MV-4-11 (cell line): ENCODE results near the gene KLHL29.
A peak's percentile ranks its signal among the peaks of the same experiment; 100 is the strongest.

Experiments used
- DNase-seq: peaks from one replicate; lab custom pipeline; 2025; lab: John Stamatoyannopoulos, UW

KLHL29 gene

GRCh38 chr2:23532391-23533337 lies 147.7 kb downstream of the KLHL29 start:
- DNase-seq = peak; percentile 29

- DNase-seq = no peak
Observed at GRCh38 chr2:23533338-23533695, 148.3 kb downstream of the KLHL29 start.

GRCh38 chr2:23534771-23535170 lies 149.8 kb downstream of the KLHL29 start:
- DNase-seq = no peak

GRCh38 chr2:23536326-23536725 lies 151.3 kb downstream of the KLHL29 start:
- no peak for DNase-seq

GRCh38 chr2:23537991-23538390 lies 153.0 kb downstream of the KLHL29 start:
- no peak for DNase-seq

GRCh38 chr2:23538566-23538965 lies 153.6 kb downstream of the KLHL29 start:
- no peak for DNase-seq

- no peak for DNase-seq
Observed at GRCh38 chr2:23540804-23541360, 155.9 kb downstream of the KLHL29 start.

- no peak for DNase-seq
Observed at GRCh38 chr2:23541503-23542229, 156.7 kb downstream of the KLHL29 start.

- no peak for DNase-seq
Observed at GRCh38 chr2:23542230-23542789, 157.3 kb downstream of the KLHL29 start.

- DNase-seq = no peak
Observed at GRCh38 chr2:23543302-23543701, 158.3 kb downstream of the KLHL29 start.

- no peak for DNase-seq
Observed at GRCh38 chr2:23543728-23544127, 158.7 kb downstream of the KLHL29 start.

- DNase-seq = no peak
Observed at GRCh38 chr2:23544589-23545295, 159.8 kb downstream of the KLHL29 start.

GRCh38 chr2:23545396-23545795 lies 160.4 kb downstream of the KLHL29 start:
- DNase-seq = peak; percentile 74

GRCh38 chr2:23545811-23546210 lies 160.8 kb downstream of the KLHL29 start:
- no peak for DNase-seq

GRCh38 chr2:23546913-23547312 lies 161.9 kb downstream of the KLHL29 start:
- no peak for DNase-seq

- DNase-seq = no peak
Observed at GRCh38 chr2:23547725-23548124, 162.7 kb downstream of the KLHL29 start.

GRCh38 chr2:23548143-23548769 lies 163.3 kb downstream of the KLHL29 start:
- DNase-seq = no peak

- DNase-seq = no peak
Observed at GRCh38 chr2:23549051-23549450, 164.1 kb downstream of the KLHL29 start.

- no peak for DNase-seq
Observed at GRCh38 chr2:23549821-23550530, 165.0 kb downstream of the KLHL29 start.

- DNase-seq = no peak
Observed at GRCh38 chr2:23550553-23550952, 165.6 kb downstream of the KLHL29 start.

GRCh38 chr2:23551875-23552274 lies 166.9 kb downstream of the KLHL29 start:
- no peak for DNase-seq
